ENCODE results near the gene BMAL2.

DNA sequence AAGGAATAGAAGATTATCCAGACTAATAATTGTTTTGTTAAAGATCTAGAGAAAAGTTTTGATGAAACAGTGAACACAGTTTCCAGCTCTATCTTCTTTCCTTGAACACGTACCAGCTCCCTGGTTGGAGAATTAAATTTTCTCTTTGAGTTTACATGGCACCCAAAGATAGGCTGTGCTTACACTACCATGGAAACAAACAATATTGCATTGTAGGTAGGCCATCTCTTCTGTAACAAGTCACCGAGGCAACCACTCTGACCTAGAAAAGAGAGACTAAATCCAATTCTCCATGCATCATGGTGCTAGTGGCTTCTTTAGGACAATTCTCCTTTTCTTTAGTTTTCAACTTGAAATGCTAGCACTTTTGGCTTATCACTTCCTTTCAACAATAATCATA is 9.9 kb downstream of the BMAL2 start:
- TF ChIP-seq CTCF (IDR thresholded peaks at IDR 0.05) (no peak), POLR2A (IDR thresholded peaks at IDR 0.05) (no peak), EP300 (IDR thresholded peaks at IDR 0.05) (no peak), POLR2AphosphoS5 (IDR thresholded peaks at IDR 0.05) (no peak)

All from upper lobe of left lung (tissue), 4 donors.